ENCODE results near the gene NIPBL.
"Not testable (repeated sequence)": the region's sequence is repeated elsewhere in the genome, so short reads cannot be mapped to it uniquely, and the experiment has no call there.

The NIPBL gene

DNA sequence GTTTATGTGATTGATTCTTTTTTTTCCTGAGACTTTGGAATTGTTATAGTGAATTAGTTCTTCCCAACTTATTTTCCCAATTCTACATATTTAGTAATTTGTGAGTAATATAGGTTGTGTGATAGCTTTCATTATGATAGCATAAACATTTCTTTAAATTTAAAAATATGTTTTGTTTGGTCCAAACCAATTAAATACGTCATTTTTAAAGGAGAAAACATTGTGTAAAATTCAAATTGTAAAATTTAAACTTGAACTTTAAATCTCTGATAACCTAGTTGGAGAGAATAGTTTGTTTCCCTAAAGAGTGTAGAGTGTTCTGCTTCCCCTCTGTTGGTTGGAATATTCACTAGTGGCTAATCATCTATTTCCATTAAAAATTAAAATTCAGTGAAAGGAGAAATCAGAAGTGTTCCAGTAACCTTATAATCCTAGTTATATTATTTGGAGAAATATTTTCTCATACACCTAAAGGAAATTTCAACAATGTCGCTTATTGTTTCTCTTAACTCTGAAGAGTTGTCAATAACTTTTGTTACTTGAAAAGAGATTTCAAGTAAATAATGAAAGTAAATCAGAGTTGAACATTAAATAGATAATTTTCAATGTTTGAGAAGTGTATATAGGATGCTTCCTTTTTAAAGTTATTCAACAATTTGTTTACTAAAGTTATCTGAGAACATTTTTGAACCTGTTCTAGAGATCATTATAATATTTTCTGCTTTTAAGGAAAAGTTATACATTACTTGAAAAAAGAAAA lies 2.9 kb downstream of the NIPBL start:
- DNase-seq (ENCODE audit: low read depth in 2 of 2) = no peak

DNA sequence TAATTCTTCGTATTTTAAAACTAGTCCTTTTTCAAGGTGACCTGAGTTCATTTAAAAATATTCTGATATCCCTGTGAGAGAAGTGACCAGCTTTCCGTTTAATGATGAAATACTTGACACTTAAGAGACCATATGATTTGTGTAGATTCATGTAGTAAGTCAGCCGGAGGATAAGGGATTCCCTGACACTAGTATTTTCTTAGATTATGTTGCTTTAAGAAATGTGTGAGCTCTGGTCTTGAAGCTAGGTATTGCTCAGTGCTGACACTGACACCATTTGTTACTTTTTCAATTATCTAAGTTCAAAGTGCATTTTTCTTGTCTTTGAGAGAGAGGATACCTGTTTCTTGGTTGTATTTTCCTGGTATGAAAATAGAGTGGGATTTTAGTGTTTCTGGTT lies 4.2 kb downstream of the NIPBL start:
- DNase-seq (ENCODE audit: low read depth in 2 of 2) = no peak

DNA sequence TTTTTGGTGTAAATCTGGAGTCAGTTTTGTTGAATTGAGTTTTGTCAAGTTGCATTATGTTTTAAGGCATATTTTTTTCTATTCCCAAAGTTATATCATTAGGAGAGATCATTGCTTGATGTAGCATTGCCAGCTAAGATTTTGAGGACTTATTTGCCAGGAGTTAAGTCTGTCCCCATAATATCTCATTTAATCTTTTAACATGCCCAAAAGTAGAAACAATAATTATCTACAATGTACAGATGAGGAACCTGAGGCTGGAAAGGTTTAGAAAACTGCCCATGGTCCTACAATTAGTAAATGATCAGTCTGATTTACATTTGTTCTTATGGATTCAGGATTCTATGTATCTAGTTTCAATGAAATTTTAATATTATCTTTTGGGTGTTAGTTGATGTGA lies 4.7 kb downstream of the NIPBL start:
- DNase-seq (ENCODE audit: low read depth in 2 of 2) = no peak

DNA sequence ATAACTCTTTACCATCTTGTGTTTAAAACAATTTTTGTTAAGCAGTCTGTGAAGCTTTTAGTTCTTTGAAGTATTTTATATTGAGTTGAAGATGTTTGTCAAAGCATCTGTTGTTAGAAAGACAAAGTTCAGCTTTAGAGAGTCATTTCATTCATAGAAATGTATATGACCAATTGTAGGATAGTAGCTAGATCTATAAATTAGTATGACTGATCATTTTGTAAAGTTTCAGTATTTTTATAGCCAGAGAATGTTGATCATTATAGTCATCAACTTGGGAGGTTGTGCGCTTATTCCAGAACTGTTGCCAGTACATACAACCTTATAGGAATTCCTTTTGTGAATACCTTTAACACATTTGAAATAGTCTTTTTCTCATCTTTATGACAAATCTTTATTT lies 5.2 kb downstream of the NIPBL start:
- no peak for DNase-seq (ENCODE audit: low read depth in 2 of 2)

DNA sequence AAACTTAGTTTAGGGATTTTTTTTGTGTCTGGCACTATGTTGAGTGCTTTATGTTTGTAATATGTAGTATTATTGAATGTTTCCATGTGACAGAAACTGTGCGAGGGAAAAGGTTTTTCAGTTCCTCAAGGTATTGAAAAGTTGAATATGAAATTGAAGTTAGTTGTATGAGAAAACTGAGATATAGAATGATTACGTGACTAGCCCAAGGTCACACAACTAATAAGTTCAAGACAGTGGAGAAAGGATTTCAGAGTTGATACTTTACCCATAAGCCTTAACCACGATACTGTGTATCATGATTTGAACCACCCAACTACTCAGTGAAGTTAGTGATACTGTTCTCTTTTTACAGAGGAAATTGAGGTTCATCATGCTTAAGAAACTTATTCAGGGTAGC lies 5.7 kb downstream of the NIPBL start:
- no peak for DNase-seq (ENCODE audit: low read depth in 2 of 2)

DNA sequence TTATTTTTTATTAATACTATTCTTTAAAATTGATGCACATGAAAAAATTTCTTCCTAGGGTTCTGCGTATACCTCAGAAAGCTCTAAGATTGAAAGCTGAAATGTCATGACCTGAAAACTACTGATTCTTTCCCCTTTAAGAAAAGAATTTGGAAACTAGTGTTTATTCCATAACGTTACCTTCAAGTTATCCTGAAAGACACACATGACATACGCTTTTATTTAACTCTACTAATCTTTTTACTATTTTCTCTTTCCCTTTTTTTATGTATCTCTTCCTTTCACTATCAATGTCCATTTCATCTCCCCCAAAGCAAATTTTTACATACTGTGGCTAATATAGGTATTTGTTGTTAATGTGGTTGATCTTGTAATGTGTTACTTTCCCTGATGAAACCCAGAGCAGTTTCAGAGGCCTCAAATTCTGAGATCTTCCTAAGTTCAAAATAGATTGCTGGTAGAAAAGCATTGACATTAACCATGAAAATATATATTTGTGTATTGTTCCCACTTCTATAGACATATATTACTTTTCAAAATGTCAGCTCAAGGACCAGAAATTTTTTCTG lies 7.4 kb downstream of the NIPBL start:
- DNase-seq (ENCODE audit: low read depth in 2 of 2) = no peak

DNA sequence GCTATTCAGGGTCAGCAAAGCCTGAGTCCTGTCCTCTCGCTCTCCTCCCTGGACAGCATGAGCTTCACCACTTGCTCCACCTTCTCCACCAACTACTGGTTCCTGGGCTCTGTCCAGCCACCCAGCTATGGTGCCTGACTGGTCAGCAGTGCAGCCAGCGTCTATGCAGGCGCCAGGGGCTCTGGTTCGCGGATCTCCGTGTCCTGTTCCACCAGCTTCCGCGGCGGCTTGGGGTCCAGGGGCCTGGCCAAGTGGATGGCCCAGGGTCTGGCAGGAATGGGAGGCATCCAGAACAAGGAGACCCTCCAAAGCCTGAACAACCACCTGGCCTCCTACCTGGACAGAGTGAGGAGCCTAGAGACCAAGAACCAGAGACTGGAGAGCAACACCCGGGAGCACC lies 8.6 kb downstream of the NIPBL start:
- DNase-seq (ENCODE audit: low read depth in 2 of 2) = no peak

DNA sequence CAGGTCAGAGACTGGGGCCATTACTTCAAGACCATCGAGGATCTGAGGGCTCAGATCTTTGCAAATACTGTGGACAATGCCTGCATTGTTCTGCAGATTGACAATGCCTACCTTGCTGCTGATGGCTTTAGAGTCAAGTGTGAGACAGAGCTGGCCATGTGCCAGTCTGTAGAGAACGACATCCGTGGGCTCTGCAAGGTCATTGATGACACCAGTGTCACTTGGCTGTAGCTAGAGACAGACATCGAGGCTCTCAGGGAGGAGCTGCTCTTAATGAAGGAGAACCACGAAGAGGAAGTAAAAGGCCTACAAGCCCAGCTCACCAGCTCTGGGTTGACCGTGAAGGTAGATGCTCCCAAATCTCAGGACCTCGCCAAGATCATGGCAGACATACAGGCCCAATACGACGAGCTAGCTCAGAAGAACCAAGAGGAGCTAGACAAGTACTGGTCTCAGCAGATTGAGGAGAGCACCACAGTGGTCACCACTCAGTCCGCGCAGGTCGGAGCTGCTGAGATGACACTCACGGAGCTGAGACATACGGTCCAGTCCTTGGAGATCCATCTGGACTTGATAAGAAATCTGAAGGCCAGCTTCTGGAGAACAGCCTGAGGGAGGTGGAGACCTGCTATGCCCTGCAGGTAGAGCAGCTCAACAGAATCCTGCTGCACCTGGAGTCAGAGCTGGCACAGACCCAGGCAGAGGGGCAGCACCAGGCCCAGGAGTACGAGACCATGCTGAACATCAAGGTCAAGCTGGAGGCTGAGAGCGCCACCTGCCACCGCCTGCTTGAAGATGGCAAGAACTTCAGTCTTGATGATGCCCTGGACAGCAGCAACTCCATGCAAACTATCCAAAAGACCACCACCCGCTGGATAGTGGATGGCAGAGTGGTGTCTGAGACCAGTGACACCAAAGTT lies 9.3 kb downstream of the NIPBL start:
- no peak for DNase-seq (ENCODE audit: low read depth in 2 of 2)

DNA sequence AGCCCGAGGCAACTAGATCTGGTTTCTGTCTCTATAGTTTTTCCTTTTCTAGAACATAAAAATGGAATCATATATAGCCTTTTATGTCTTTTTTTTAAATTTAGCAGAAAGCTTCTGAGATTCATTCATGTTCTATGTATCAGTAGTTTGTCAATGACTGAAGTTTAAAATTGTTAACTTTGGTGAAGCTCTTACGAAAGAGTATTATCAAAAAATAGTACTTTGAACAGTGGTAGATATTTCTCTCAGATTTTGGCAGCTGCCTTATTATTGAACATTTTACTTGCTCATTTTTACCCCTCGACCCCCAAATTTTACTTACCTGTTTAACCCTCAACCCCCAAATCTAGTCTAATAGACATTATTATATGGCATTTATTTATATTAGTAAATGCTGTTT lies 10.2 kb downstream of the NIPBL start:
- no peak for DNase-seq (ENCODE audit: low read depth in 2 of 2)

DNA sequence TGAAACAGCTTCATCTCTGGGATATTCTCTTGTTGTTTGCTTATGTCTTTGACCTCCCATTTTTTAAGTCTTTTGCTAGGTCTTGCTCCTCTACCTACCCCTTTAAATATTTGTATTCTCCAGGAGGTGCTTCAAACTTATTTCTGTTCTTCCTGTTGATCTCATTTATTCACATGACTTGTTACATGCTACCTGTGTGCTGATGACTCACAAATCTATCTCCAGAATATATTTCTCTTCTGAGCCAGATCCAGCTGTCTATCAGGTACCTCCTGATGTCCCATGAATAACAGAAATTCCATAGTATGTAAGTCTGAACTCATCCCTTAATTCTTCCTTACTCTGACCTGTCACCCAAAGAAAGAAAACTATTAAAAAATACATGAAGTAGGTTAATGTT lies 11.0 kb downstream of the NIPBL start:
- DNase-seq (ENCODE audit: low read depth in 2 of 2) = no peak

DNA sequence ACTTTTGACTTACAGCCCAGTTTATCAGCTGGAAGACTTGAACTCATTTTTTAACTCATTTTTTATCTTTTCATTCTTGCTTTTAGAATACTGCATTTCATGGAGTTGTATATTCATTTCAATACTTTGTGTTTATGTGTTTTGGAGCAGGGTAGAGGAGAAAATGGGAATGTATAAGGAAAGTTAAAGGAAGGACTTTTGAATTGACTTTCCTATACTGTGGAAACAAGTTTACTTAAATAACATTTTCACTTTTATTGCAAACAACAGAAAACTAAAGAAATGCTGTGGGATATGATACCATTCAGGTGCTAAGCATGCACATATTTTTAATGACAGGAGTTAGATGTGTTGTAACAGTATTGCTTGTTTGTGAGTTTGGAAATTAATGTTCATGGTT lies 11.7 kb downstream of the NIPBL start:
- no peak for DNase-seq (ENCODE audit: low read depth in 2 of 2)

DNA sequence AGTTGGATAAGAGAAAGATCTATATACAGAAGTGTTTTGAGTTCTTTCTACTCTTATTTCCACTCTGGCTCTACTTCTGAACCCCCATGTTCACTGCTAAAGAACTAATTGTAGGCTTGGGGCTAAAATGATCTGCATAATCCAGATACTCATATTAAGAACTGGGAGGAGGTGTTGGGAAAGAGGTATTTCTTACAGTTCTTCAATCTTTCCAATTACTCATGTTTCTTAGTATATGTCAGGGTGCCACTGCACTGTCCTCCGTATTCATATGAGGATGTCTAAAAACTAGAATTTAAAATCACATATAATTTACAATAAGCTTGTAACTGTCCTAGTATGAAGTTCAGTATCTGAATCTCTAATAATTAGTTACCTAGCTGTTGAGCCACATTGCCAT lies 12.7 kb downstream of the NIPBL start:
- DNase-seq (ENCODE audit: low read depth in 2 of 2) = no peak

DNA sequence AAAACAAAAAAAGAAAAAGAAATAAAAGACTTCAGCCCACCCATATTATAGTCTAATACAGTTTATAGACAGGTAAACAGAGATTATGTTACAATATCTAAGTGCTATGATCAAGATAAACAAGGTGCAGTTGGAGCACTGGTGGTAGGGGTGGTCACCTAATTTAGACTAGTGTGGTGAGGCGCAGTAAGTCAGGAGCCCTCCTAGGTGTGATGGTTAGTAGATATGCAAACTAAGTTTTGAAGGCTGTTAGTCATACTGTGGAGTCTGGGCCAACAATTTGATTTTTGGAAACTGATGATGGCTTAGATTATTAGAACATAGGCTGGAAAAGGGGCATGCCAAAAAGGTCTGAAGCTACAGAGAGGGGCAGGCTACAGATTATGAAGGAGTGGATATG lies 14.7 kb downstream of the NIPBL start:
- no peak for DNase-seq (ENCODE audit: low read depth in 2 of 2)

DNA sequence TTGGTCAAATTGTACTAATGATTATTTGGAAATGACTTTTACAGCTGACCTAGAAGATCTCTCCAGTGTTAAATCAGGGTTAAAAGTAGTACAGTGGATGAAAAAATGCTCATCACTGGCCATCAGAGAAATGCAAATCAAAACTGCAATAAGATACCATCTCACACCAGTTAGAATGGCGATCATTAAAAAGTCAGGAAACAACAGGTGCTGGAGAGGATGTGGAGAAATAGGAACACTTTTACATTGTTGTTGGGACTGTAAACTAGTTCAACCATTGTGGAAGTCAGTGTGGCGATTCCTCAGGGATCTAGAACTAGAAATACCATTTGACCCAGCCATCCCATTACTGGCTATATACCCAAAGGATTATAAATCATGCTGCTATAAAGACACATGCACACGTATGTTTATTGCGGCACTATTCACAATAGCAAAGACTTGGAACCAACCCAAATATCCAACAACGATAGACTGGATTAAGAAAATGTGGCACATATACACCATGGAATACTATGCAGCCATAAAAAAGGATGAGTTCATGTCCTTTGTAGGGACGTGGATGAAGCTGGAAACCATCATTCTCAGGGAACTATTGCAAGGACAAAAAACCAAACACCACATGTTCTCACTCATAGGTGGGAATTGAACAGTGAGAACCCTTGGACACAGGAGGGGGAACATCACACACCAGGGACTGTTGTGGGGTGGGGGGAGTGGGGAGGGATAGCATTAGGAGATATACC lies 15.7 kb downstream of the NIPBL start:
- DNase-seq (ENCODE audit: low read depth in 2 of 2) = not testable (repeated sequence)

DNA sequence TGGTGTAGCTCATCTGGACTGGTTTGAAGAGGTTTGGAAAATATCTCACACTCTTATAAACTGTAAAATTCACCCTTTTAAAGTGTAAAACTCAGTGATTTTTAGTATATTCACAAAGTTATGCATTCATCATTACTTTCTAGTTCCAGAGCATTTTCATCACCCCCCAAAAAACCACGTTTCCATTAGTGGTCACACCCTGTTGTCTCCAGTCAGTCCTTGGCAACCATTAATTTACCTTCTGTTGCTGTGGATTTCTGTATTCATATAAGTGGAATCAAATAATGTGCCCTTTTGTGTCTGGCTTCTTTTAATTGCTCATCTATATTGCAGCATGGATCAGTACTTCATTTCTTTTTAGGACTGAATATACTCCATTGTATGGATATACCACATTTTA lies 18.4 kb downstream of the NIPBL start:
- DNase-seq (ENCODE audit: low read depth in 2 of 2) = no peak

DNA sequence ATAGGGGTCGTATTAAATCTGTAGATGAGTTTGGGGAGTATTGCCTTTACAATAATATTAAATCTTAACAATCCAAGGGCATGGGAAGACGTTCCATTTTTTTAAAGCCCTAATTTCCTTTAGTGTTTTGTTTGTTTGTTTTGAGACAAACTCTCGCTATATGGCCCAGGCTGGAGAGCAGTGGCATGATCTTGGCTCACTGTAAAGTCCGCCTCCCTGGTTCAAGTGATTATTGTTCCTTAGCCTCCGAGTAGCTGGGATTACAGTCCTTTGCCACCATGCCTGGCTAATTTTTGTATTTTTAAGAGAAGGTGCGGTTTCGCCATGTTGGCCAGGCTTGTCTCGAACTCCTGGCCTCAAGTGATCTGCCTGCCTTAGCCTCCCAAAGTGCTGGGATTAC lies 19.9 kb downstream of the NIPBL start:
- no peak for DNase-seq (ENCODE audit: low read depth in 2 of 2)

DNA sequence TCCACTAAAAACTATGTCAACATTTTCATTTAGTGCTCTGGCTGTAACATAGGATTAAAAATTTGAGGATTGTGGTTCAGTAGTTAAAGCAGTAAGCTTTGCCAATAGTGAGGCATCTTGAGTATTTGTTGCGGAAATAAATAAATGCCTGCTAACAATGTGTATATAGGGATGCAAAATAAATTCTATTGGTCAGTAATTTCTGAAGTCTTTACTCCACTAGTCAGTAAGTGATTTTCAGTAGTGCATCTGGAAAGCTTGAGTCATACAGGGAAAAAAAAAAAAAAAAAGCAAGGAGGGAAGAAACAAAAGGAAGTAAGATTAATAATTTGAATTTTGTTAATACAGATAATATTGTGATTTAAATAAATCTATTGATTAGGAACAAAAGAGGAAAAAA lies 21.0 kb downstream of the NIPBL start:
- no peak for DNase-seq (ENCODE audit: low read depth in 2 of 2)

DNA sequence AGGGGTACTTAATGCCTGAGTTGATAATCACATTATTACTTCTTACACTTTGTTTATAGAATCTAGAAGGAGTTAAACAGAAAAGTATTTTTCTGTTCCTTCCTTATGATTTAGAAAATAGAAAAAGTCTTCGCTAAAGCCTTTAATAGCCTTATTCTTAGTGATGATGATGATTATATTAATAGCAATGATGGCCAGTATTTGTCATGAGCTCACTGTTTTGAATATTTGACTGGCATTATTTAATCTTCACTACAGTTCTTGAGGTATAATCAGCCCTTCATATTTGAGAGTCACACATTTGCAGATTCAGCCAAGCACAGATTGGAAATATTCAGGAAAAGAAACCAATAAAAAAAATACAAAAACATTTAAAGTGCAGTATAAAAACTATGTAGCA lies 23.3 kb downstream of the NIPBL start:
- no peak for DNase-seq (ENCODE audit: low read depth in 2 of 2)

DNA sequence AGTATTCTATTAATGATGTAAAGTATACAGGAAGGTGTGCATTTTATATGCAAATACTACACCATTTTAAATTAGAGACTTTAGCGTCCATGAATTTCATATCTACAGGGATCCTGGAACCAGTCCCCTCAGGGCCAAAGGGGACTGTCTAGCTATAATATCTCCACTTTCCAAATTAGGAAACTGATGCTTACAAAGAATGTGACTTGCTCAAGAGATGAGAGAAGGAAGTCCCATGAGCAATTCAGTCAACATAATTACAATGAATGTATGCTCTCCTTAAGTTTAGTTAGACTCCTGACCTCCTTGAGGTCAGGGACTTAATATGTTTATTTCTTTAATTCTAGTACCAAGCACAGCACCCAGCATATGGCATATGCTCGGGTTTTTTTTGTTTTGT lies 23.7 kb downstream of the NIPBL start:
- DNase-seq (ENCODE audit: low read depth in 2 of 2) = no peak

DNA sequence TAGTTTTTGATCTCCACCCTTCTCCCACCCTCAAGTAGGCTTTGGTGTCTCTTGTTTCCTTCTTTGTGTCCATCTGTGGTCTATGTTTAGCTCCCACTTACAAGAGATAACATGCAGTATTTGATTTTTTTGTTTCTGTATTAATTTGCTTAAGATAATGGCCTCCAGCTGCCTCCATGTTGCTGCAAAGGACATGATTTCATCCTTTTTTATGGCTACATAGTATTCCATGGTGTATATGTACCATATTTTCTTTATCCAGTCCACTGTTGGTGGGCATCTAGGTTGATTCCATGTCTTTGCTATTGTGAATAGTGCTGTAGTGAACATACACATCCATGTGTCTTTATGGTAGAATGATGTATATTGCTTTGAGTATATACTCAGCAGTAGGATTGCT lies 24.5 kb downstream of the NIPBL start:
- not testable (repeated sequence) for DNase-seq (ENCODE audit: low read depth in 2 of 2)

DNA sequence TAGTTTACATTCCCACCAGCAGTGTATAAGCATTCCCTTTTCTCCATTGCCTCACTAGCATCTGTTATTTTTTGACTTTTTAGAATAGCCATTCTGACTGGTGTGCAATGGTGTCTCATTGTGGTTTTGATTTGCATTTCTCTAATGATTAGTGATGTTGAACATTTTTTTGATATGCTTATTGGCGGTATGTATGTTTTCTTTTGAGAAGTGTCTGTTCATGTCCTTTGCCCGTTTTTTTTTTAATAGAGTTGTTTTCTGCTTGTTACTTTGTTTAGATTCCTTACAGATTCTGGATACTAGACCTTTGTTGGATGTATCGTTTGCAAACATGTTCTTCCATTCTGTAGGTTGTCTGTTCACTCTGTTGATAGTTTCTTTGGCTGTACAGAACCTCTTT lies 25.3 kb downstream of the NIPBL start:
- no peak for DNase-seq (ENCODE audit: low read depth in 2 of 2)

DNA sequence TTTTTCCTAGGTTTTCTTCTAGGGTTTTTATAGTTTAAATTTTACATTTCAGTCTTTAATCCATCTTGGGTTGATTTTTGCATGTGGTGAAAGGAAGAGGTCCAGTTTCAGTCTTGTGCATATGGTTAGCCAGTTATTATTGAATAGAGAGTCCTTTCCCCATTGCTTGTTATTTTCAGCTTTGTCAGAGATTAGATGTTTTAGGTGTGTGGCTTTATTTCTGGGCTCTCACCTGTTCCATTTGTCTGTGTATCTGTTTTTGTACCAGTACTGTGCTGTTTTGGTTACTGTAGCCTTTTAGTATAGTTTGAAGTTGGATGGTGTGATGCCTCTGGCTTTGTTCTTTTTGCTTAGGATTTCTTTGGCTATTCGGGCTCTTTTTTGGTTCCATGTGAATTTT lies 25.8 kb downstream of the NIPBL start:
- no peak for DNase-seq (ENCODE audit: low read depth in 2 of 2)

Data from stimulated activated CD4-positive, alpha-beta T cell treated with anti-CD3 and anti-CD28 coated beads, Interleukin-4, amount 100 ng/mL, for 48 hours (primary cell).